Cardiac muscle cell (in vitro differentiated cells and primary cell): ENCODE measurements around the gene ERC2. TPM values are rescaled to one million over a fixed set of nuclear protein-coding genes. Genes with fewer than 3 reads are reported as not detected.

Source experiments
- DNase-seq, 2 donors: peaks; one replicate each; pipeline versions ENCODE4 v3.0.0 to v3.0.0-alpha.2; 2010 to 2017; ENCODE audit warnings: low read depth in 1 of 2, low spot score in 1 of 2
- H3K27ac ChIP-seq: fragments of 200-600 bp; sonication (generic); 2 replicates; pipeline ENCODE4 v1.5.1; 2016
- H3K27me3 ChIP-seq: fragments of 200-600 bp; sonication (generic); 2 replicates; pipeline ENCODE4 v1.6.0; 2016; ENCODE audit warnings: control low read depth
- H3K36me3 ChIP-seq: fragments of 200-600 bp; sonication (generic); 2 replicates; pipeline ENCODE4 v1.5.1; 2016; ENCODE audit warnings: control low read depth
- H3K4me1 ChIP-seq: fragments of 200-600 bp; sonication (generic); 2 replicates; pipeline ENCODE4 v1.8.1; 2017; ENCODE audit warnings: low read depth, mild to moderate bottlenecking, mixed run types
- H3K4me3 ChIP-seq: fragments of 200-600 bp; sonication (generic); 2 replicates; pipeline ENCODE4 v1.5.1; 2016; ENCODE audit warnings: mild to moderate bottlenecking
- H3K9me3 ChIP-seq: fragments of 200-600 bp; sonication (generic); 2 replicates; pipeline ENCODE4 v1.5.1; 2017; ENCODE audit warnings: low read depth, mild to moderate bottlenecking, control low read depth
- polyA plus RNA-seq: library from polyadenylated mRNA; unstranded; fragments of >200 nt; fragmentation: Nextera tagmentation; extraction: Ambion mirVana; gene quantifications from 2 replicates; pipeline ENCODE4 v1.2.1, GENCODE V29; 2016
- total RNA-seq: library from RNA; depleted of rRNA; stranded (reverse); fragments of >200 nt; gene quantifications from 2 replicates; pipeline ENCODE4 v1.2.3, GENCODE V29; 2016
- TF ChIP-seq, protein P1 (sequence below): IDR thresholded peaks from 2 replicates; pipeline ENCODE4 v1.5.1; 2012; ENCODE audit warnings: low read depth, mild to moderate bottlenecking, low read length

The ERC2 gene
- total and polyA plus RNA-seq, 2 experiments from 2014 or later, result 18.1 to 29.0 TPM

- H3K4me3 ChIP-seq, result no peak overlapping the region
- no peaks in the 10 kb centered on the region for H3K4me1 ChIP-seq
These were observed 466.3 kb downstream of the ERC2 start for GRCh38 chr3:56001991-56002390.

DNA sequence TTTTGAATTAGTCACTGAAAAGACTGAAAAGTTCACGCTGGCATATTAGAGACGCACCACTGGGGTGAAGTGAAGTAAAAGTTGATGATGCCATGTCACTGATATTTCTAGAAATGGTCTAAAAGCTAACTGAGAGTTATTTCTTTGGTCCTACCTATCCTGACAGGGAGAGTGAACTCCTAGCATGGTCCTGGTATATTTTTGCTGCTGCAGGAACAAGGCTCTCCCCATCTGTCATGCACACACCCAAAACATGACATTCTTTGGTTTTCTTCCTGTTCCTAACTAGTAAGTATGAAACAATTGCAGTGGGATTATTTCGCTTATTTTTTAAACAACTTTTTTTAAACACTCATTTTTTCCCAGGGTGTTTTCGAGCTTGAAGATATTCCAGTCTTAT, 466.7 kb downstream of the ERC2 start:
- Histone ChIP-seq H3K27me3 (no peaks in the 10 kb centered on the region), H3K4me3 (no peak overlapping the region), H3K27ac (no peak overlapping the region), H3K36me3 (no peaks in the 10 kb centered on the region), H3K4me1 (no peaks in the 10 kb centered on the region), H3K9me3 (no peaks in the 10 kb centered on the region)
- TF ChIP-seq, protein P1, sequence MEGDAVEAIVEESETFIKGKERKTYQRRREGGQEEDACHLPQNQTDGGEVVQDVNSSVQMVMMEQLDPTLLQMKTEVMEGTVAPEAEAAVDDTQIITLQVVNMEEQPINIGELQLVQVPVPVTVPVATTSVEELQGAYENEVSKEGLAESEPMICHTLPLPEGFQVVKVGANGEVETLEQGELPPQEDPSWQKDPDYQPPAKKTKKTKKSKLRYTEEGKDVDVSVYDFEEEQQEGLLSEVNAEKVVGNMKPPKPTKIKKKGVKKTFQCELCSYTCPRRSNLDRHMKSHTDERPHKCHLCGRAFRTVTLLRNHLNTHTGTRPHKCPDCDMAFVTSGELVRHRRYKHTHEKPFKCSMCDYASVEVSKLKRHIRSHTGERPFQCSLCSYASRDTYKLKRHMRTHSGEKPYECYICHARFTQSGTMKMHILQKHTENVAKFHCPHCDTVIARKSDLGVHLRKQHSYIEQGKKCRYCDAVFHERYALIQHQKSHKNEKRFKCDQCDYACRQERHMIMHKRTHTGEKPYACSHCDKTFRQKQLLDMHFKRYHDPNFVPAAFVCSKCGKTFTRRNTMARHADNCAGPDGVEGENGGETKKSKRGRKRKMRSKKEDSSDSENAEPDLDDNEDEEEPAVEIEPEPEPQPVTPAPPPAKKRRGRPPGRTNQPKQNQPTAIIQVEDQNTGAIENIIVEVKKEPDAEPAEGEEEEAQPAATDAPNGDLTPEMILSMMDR, result no peak
- DNase-seq, result no peak

More at GRCh38 chr3:56001991-56002390, 466.3 kb downstream of the ERC2 start:
- TF ChIP-seq, protein P1, result no peak
- H3K27ac ChIP-seq, result no peak overlapping the region
- no peaks in the 10 kb centered on the region for H3K9me3 ChIP-seq
- no peaks in the 10 kb centered on the region for H3K36me3 ChIP-seq
- no peak for DNase-seq
- no peaks in the 10 kb centered on the region for H3K27me3 ChIP-seq

- TF ChIP-seq, protein P1, result no peak
These were observed 478.9 kb downstream of the ERC2 start for GRCh38 chr3:55989366-55989765.

GRCh38 chr3:55988905-55989304, 479.4 kb downstream of the ERC2 start:
- peaks cover 13% of the 10 kb centered on the region for H3K4me1 ChIP-seq
- no peak for DNase-seq
- no peak overlapping the region for H3K4me3 ChIP-seq
- H3K36me3 ChIP-seq, result no peaks in the 10 kb centered on the region
- no peak overlapping the region for H3K27ac ChIP-seq
- TF ChIP-seq, protein P1, result no peak
- H3K27me3 ChIP-seq, result no peaks in the 10 kb centered on the region
- no peaks in the 10 kb centered on the region for H3K9me3 ChIP-seq

More at GRCh38 chr3:55989366-55989765, 478.9 kb downstream of the ERC2 start:
- H3K36me3 ChIP-seq, result no peaks in the 10 kb centered on the region
- H3K4me1 ChIP-seq, result peaks cover 13% of the 10 kb centered on the region
- no peak overlapping the region for H3K27ac ChIP-seq
- H3K27me3 ChIP-seq, result no peaks in the 10 kb centered on the region
- DNase-seq, result no peak
- H3K4me3 ChIP-seq, result no peak overlapping the region
- H3K9me3 ChIP-seq, result no peaks in the 10 kb centered on the region

DNA sequence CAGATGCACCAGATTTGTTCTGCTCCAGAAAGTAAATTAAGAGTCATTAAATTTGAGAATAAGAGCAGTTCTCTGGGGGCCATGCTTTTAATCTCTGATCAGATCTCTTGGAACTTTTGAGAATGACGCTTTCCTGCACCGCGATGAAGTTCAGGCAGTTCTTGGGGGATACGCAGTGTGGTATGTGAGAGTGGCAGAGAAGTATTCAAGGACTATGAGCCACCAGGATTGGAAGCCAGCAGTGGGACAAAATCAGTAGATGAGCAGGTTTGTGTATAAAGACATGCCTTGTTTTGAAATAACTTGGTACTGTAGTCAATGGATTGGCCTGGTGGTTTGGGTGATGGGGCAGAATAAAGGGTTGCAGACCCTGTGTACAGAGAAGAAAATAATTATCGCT, 483.6 kb downstream of the ERC2 start:
- Histone ChIP-seq H3K9me3 (no peaks in the 10 kb centered on the region), H3K27me3 (no peaks in the 10 kb centered on the region), H3K4me3 (no peak overlapping the region), H3K4me1 (peaks cover 13% of the 10 kb centered on the region), H3K27ac (no peak overlapping the region), H3K36me3 (no peaks in the 10 kb centered on the region)
- no peak for DNase-seq
- TF ChIP-seq, protein P1, result no peak

- Histone ChIP-seq H3K4me1 (peaks cover 9% of the 10 kb centered on the region), H3K27me3 (no peaks in the 10 kb centered on the region), H3K9me3 (no peaks in the 10 kb centered on the region), H3K27ac (no peak overlapping the region), H3K36me3 (no peaks in the 10 kb centered on the region), H3K4me3 (no peak overlapping the region)
- TF ChIP-seq, protein P1, result no peak
- no peak for DNase-seq
These were observed 489.3 kb downstream of the ERC2 start for GRCh38 chr3:55978953-55979352.
